Measurements from ENCODE around the gene ZBTB11. TPM values are rescaled to one million over a fixed set of nuclear protein-coding genes. Genes with fewer than 3 reads are reported as not detected.

ZBTB11 gene
- total and polyA plus RNA-seq, 2 of the 13 experiments (the other 11 are each of a cell fraction or from before 2014, with no cell fraction given) = 5.9 to 18.1 TPM

GRCh38 chr3:101618726-101619125 lies 58.2 kb downstream of the ZBTB11 start:
- 12% methylated on average over 1 of the region's 1 CpG for WGBS (ENCODE audit: low lambda C conversion rate)
- DNase-seq (ENCODE audit: low spot score) (no peak), ATAC-seq (no peak), FAIRE-seq (no peak)
- Histone ChIP-seq H3K4me3 (replicated peaks in 1 of 3; ENCODE audit: insufficient read depth in 1 of 3, low read depth in 2 of 3, low read length in 3 of 3) (no peak overlapping the region), H3K79me2 (ENCODE audit: insufficient read depth, low read length) (no peaks in the 10 kb centered on the region), H3K4me1 (ENCODE audit: insufficient read depth, low read length) (peaks cover under 1% of the 10 kb centered on the region; the same call in 1 of the 2 replicates), H3K9me3 (ENCODE audit: low read length) (no peaks in the 10 kb centered on the region), H3K4me2 (ENCODE audit: low read depth, low read length) (no peak overlapping the region), H4K20me1 (ENCODE audit: insufficient read depth, low read length) (no peaks in the 10 kb centered on the region), H3K27ac (ENCODE audit: extremely low read length, insufficient read depth, low read length) (no peak overlapping the region), H3K9ac (ENCODE audit: insufficient read depth, low read depth, low read length) (no peak overlapping the region), H2AFZ (ENCODE audit: low read length) (no peak overlapping the region), H3K27me3 (ENCODE audit: control insufficient read depth in 1 of 2, insufficient read depth in 2 of 2, low read length in 2 of 2) (no peaks in the 10 kb centered on the region), H3K36me3 (replicated peaks in 1 of 2; ENCODE audit: control insufficient read depth in 1 of 2, insufficient read depth in 2 of 2, low read length in 2 of 2) (no peaks in the 10 kb centered on the region)
- TF ChIP-seq, protein P1, sequence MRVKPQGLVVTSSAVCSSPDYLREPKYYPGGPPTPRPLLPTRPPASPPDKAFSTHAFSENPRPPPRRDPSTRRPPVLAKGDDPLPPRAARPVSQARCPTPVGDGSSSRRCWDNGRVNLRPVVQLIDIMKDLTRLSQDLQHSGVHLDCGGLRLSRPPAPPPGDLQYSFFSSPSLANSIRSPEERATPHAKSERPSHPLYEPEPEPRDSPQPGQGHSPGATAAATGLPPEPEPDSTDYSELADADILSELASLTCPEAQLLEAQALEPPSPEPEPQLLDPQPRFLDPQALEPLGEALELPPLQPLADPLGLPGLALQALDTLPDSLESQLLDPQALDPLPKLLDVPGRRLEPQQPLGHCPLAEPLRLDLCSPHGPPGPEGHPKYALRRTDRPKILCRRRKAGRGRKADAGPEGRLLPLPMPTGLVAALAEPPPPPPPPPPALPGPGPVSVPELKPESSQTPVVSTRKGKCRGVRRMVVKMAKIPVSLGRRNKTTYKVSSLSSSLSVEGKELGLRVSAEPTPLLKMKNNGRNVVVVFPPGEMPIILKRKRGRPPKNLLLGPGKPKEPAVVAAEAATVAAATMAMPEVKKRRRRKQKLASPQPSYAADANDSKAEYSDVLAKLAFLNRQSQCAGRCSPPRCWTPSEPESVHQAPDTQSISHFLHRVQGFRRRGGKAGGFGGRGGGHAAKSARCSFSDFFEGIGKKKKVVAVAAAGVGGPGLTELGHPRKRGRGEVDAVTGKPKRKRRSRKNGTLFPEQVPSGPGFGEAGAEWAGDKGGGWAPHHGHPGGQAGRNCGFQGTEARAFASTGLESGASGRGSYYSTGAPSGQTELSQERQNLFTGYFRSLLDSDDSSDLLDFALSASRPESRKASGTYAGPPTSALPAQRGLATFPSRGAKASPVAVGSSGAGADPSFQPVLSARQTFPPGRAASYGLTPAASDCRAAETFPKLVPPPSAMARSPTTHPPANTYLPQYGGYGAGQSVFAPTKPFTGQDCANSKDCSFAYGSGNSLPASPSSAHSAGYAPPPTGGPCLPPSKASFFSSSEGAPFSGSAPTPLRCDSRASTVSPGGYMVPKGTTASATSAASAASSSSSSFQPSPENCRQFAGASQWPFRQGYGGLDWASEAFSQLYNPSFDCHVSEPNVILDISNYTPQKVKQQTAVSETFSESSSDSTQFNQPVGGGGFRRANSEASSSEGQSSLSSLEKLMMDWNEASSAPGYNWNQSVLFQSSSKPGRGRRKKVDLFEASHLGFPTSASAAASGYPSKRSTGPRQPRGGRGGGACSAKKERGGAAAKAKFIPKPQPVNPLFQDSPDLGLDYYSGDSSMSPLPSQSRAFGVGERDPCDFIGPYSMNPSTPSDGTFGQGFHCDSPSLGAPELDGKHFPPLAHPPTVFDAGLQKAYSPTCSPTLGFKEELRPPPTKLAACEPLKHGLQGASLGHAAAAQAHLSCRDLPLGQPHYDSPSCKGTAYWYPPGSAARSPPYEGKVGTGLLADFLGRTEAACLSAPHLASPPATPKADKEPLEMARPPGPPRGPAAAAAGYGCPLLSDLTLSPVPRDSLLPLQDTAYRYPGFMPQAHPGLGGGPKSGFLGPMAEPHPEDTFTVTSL (CRISPR knock-in tag; IDR thresholded peaks at IDR 0.05; ENCODE audit: borderline replicate concordance) = no peak
- BruUV-seq (replicated peaks) = no TSS peak
- in situ Hi-C loops (cut with HindIII; ENCODE audit: extremely low pct_ligation_motif_present, low pct_unique_long_range_greater_than_20kb) (no loop called here), intact Hi-C loops (cut with micrococcal nuclease; ENCODE audit: unreplicated experiment) (no loop called here)
- CTCF ChIA-PET (ENCODE audit: low intra/inter-chr PET ratio, low total read pairs) = no interaction called here
- POLR2A ChIA-PET = no interaction called here

DNA sequence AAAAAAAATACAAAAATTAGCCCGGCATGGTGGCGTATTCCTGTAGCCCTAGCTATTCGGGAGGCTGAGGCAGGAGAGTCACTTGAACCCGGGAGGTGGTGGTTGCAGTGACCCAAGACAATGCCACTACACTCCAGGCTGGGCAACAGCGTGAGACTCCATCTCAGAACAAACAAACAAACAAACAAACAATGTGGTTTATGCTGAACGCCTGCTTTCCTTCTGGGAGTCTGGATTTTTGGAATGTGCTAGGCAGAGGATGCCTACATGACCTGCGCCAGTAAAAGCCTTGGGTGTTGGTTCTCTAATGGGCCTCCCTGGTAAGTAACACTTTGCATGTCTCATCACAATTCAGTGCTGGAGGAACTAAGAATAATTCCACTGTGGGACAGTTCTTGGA lies 59.5 kb downstream of the ZBTB11 start:
- ChIA-PET POLR2A (no interaction called here), CTCF (ENCODE audit: low intra/inter-chr PET ratio, low total read pairs) (no interaction called here)
- in situ Hi-C loops (cut with HindIII; ENCODE audit: extremely low pct_ligation_motif_present, low pct_unique_long_range_greater_than_20kb) (no loop called here), intact Hi-C loops (cut with micrococcal nuclease; ENCODE audit: unreplicated experiment) (no loop called here)
- ATAC-seq (no peak), FAIRE-seq (no peak), DNase-seq (ENCODE audit: low spot score) (no peak)
- Histone ChIP-seq H3K9ac (ENCODE audit: insufficient read depth, low read depth, low read length) (no peak overlapping the region), H3K4me2 (ENCODE audit: low read depth, low read length) (no peak overlapping the region), H3K4me3 (replicated peaks in 1 of 3; ENCODE audit: insufficient read depth in 1 of 3, low read depth in 2 of 3, low read length in 3 of 3) (no peak overlapping the region), H3K27me3 (ENCODE audit: control insufficient read depth in 1 of 2, insufficient read depth in 2 of 2, low read length in 2 of 2) (no peaks in the 10 kb centered on the region), H4K20me1 (ENCODE audit: insufficient read depth, low read length) (no peaks in the 10 kb centered on the region), H3K79me2 (ENCODE audit: insufficient read depth, low read length) (no peaks in the 10 kb centered on the region), H3K9me3 (ENCODE audit: low read length) (no peaks in the 10 kb centered on the region), H3K27ac (ENCODE audit: extremely low read length, insufficient read depth, low read length) (no peak overlapping the region), H2AFZ (ENCODE audit: low read length) (no peak overlapping the region), H3K36me3 (replicated peaks in 1 of 2; ENCODE audit: control insufficient read depth in 1 of 2, insufficient read depth in 2 of 2, low read length in 2 of 2) (no peaks in the 10 kb centered on the region), H3K4me1 (ENCODE audit: insufficient read depth, low read length) (peaks cover 13% of the 10 kb centered on the region)
- WGBS (ENCODE audit: low lambda C conversion rate) = 61% methylated on average over 7 of the region's 7 CpGs
- no TSS peak for BruUV-seq (replicated peaks)
- TF ChIP-seq, protein P2, sequence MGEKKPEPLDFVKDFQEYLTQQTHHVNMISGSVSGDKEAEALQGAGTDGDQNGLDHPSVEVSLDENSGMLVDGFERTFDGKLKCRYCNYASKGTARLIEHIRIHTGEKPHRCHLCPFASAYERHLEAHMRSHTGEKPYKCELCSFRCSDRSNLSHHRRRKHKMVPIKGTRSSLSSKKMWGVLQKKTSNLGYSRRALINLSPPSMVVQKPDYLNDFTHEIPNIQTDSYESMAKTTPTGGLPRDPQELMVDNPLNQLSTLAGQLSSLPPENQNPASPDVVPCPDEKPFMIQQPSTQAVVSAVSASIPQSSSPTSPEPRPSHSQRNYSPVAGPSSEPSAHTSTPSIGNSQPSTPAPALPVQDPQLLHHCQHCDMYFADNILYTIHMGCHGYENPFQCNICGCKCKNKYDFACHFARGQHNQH (CRISPR knock-in tag; IDR thresholded peaks at IDR 0.05) = no peak
- TF ChIP-seq ZNF331 (CRISPR knock-in tag; IDR thresholded peaks at IDR 0.05) = no peak
- no peak for TF ChIP-seq IRX3 (CRISPR knock-in tag; IDR thresholded peaks at IDR 0.05; ENCODE audit: borderline replicate concordance, low read depth)
- TF ChIP-seq ZEB1 (IDR thresholded peaks at IDR 0.05; ENCODE audit: insufficient replicate concordance, low read depth) = no peak
- no peak for TF ChIP-seq CBFB (CRISPR knock-in tag; IDR thresholded peaks at IDR 0.05)
- no peak for TF ChIP-seq PRDM10 (CRISPR knock-in tag; IDR thresholded peaks at IDR 0.05; ENCODE audit: low read depth)

All from HepG2 (cell line).